ENCODE results near the gene CT45A9. TPM values are rescaled to one million over a fixed set of nuclear protein-coding genes. Genes with fewer than 3 reads are reported as not detected.
"Not testable (repeated sequence)": the region's sequence is repeated elsewhere in the genome, so short reads cannot be mapped to it uniquely, and the experiment has no call there.

CT45A9 gene, protein sequence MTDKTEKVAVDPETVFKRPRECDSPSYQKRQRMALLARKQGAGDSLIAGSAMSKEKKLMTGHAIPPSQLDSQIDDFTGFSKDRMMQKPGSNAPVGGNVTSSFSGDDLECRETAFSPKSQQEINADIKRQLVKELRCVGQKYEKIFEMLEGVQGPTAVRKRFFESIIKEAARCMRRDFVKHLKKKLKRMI
- total RNA-seq, result not detected
- long read RNA-seq, result 0 reads

GRCh38 chrX:135871712-135872111 lies at the start of gene CT45A9:
TSS of gene CT45A9 (minus strand) at chrX:135871812. CDS start at chrX:135868061, 3,751 bp downstream.
- ATAC-seq; intact Hi-C loops (cut with DNase I, micrococcal nuclease); DNase-seq: not testable (repeated sequence)

DNA sequence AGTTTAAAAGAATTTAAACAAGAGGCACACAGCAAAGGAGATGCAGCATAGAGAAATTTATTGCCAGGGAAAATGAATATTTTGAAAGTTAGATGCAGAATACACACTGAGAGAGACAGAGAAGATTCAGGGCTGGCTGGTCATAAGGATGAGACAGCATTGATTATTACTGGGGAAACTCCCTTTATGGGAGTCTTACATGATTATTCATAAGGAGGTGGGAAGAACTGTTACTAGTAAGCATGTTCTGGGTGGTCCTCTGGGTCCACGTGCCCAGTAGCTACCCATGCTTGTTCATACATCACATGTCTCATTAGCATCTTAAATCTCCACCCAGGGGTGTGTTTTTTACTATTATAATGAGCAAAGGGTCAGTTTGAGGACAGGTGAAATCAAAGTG lies 48.9 kb upstream of the CT45A9 start:
- intact Hi-C loops (cut with DNase I, micrococcal nuclease); ATAC-seq; DNase-seq: not testable (repeated sequence)

DNA sequence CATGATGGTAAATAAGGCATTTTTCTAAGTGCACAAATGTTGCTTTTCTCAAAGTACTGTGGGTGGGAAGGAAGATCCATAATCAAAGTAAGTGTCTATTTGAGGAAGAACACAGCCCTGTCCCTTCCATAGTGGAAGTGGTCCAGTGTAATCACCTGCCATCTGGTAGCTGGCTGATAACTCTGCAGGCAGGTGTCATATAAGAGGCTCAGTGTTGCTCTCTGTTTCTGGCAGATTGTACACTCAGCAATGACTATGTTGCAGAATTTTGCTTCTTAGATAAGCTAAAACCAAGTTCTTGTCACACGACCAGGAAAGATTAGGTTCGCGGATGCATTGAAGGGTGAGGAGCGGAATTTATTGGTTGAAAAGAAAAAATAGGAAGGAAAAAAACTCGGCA lies 42.8 kb upstream of the CT45A9 start:
- ATAC-seq, result no peak
- intact Hi-C loops (cut with DNase I, micrococcal nuclease), result no loop called here
- DNase-seq, result no peak

GRCh38 chrX:135910251-135910650 lies 38.6 kb upstream of the CT45A9 start:
- ATAC-seq (no peak), DNase-seq (no peak)
- intact Hi-C loops (cut with DNase I, micrococcal nuclease), result no loop called here

GRCh38 chrX:135893294-135893817 lies 21.7 kb upstream of the CT45A9 start, which contains the start of the genes CT45A10 and SAGE1:
TSS of gene CT45A10 (minus strand) at chrX:135893444. CDS start at chrX:135885344, 8,100 bp downstream.
TSS of gene SAGE1 (plus strand) at chrX:135893716. CDS start at chrX:135896243, 2,527 bp downstream.
- intact Hi-C loops (cut with DNase I, micrococcal nuclease), result no loop called here
- ATAC-seq (no peak), DNase-seq (no peak)

GRCh38 chrX:135892781-135893180 lies 21.2 kb upstream of the CT45A9 start:
- no peak for ATAC-seq
- intact Hi-C loops (cut with DNase I, micrococcal nuclease), result no loop called here
- no peak for DNase-seq

DNA sequence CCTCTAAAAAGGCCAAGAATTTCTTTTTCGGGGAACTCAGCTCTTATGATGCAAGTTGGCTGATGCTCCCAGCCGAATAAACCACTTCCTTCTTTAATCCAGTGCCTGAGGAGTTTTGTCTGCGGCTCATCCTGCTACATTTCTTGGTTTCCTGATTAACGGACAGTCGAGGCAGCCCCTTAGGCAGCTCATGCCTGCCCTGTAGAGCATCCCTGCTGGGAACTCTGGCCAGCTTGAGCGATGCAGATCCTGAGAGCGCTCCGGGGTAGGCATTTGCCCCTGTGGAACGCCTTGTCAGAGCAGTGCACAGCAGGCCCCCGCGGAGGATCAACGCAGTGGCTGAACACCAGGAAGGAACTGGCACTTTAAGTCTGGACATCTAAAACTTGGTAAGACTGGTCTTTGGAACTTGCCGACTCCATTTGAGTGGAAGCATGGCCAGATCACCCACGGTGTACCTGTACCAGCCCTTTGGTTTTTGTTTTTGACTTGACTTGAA lies 18.5 kb upstream of the CT45A9 start:
- ATAC-seq (no peak), DNase-seq (no peak)
- intact Hi-C loops (cut with DNase I, micrococcal nuclease), result no loop called here

DNA sequence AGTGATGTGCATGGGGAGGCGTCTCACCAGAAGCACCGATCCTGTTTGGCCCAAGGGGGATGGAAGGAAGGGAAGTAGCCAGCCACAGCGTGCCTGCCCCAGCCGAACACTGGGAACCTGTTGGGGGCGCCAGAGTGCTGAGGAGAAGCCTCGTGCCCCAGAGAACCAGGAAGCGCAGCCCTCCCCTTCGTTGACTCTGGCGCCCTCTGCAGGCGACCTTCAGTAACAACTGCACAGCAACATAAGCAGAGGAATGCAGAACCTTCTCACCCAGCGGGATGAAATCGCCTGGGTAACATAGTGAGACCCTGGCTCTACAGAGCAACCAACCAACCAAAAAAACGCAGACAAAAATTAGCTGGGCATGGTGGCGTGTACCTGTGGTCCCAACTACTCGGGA lies 17.4 kb upstream of the CT45A9 start:
- intact Hi-C loops (cut with DNase I, micrococcal nuclease); DNase-seq; ATAC-seq: not testable (repeated sequence)

DNA sequence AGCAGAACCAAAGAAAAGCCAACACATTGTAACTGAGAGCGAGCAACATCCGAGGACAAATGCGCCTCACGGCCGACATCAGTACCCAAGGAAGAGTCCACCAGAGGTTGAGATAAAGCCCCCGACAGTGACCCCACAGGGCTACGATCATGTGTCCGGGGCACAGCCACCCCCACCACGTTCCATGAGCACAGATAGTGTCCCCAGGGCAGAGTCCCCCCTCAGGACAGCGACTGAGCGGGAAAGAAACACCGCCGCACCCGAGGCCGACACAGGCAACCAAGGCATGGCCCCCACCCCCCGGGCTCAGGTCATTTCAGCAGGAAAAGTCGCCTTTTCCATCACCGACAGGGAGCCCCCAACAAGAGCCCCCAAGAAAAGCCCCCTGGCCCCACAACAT lies 16.6 kb upstream of the CT45A9 start:
- intact Hi-C loops (cut with DNase I, micrococcal nuclease); ATAC-seq; DNase-seq: not testable (repeated sequence)

GRCh38 chrX:135882741-135883140 lies 11.1 kb upstream of the CT45A9 start:
- intact Hi-C loops (cut with DNase I, micrococcal nuclease); ATAC-seq; DNase-seq: not testable (repeated sequence)

DNA sequence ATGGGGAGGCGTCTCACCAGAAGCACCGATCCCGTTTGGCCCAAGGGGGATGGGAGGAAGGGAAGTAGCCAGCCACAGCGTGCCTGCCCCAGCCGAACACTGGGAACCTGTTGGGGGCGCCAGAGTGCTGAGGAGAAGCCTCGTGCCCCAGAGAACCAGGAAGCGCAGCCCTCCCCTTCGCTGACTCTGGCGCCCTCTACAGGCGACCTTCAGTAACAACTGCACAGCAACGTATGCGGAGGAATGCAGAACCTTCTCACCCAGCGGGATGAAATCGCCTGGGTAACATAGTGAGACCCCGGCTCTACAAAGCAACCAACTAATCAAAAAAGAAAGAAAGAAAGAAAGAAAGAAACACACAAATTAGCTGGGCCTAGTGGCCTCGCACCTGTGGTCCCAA lies 17.2 kb downstream of the CT45A9 start, which contains the start of gene CT45A8:
Gene CT45A8, minus strand, starts transcription at position 101 of the 400 bp plus-strand sequence. CDS start 3,755 bp downstream, outside the sequence.
- intact Hi-C loops (cut with DNase I, micrococcal nuclease); DNase-seq; ATAC-seq: not testable (repeated sequence)

GRCh38 chrX:135837180-135837579 lies 34.4 kb downstream of the CT45A9 start, which contains the start of gene CT45A7:
TSS of gene CT45A7 (minus strand) at chrX:135837280. CDS start at chrX:135833533, 3,747 bp downstream.
- ATAC-seq; intact Hi-C loops (cut with DNase I, micrococcal nuclease): not testable (repeated sequence)

GRCh38 chrX:135819912-135820311 lies 51.7 kb downstream of the CT45A9 start, which contains the start of gene CT45A2:
TSS of gene CT45A2 (minus strand) at chrX:135820012. CDS start at chrX:135816265, 3,747 bp downstream.
- intact Hi-C loops (cut with DNase I, micrococcal nuclease); DNase-seq; ATAC-seq: not testable (repeated sequence)

More at GRCh38 chrX:135837180-135837579, 34.4 kb downstream of the CT45A9 start, which contains the start of gene CT45A7:
- not testable (repeated sequence) for DNase-seq

Other genes starting within 250 kb of the CT45A9 start
- gene CT45A1, start 158.2 kb downstream of the CT45A9 start, total RNA-seq, result not detected
- not detected for gene CT45A3, start 103.6 kb downstream of the CT45A9 start, total RNA-seq
- not detected for gene CT45A5, start 86.3 kb downstream of the CT45A9 start, total RNA-seq
- not detected for gene CT45A6, start 69.0 kb downstream of the CT45A9 start, total RNA-seq
- gene CT45A2, start 51.8 kb downstream of the CT45A9 start, total RNA-seq, result not detected
- not detected for gene CT45A7, start 34.5 kb downstream of the CT45A9 start, total RNA-seq
- not detected for gene CT45A8, start 17.3 kb downstream of the CT45A9 start, total RNA-seq
- gene CT45A10, start 21.6 kb upstream of the CT45A9 start, total RNA-seq, result not detected
- not detected for gene SAGE1, start 21.9 kb upstream of the CT45A9 start, total RNA-seq
- 10 to 100 TPM; 23.6 to 27.2 TPM for gene MMGT1, start 102.2 kb upstream of the CT45A9 start, total RNA-seq
- gene SLC9A6, start 113.6 kb upstream of the CT45A9 start, total RNA-seq, result 10 to 100 TPM; 13.1 to 17.3 TPM